ENCODE measurements around the gene RPS4Y2. TPM values are rescaled to one million over a fixed set of nuclear protein-coding genes. Genes with fewer than 3 reads are reported as not detected.

RPS4Y2 gene
- total and polyA plus RNA-seq, 7 donors = not detected

- DNase-seq (no peak), ATAC-seq (no peak)
- H3K4me1 ChIP-seq = no peaks in the 10 kb centered on the region
- TF ChIP-seq, protein P1, sequence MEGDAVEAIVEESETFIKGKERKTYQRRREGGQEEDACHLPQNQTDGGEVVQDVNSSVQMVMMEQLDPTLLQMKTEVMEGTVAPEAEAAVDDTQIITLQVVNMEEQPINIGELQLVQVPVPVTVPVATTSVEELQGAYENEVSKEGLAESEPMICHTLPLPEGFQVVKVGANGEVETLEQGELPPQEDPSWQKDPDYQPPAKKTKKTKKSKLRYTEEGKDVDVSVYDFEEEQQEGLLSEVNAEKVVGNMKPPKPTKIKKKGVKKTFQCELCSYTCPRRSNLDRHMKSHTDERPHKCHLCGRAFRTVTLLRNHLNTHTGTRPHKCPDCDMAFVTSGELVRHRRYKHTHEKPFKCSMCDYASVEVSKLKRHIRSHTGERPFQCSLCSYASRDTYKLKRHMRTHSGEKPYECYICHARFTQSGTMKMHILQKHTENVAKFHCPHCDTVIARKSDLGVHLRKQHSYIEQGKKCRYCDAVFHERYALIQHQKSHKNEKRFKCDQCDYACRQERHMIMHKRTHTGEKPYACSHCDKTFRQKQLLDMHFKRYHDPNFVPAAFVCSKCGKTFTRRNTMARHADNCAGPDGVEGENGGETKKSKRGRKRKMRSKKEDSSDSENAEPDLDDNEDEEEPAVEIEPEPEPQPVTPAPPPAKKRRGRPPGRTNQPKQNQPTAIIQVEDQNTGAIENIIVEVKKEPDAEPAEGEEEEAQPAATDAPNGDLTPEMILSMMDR (IDR thresholded peaks at IDR 0.05) = no peak
- no peak overlapping the region for H3K4me3 ChIP-seq
- no peaks in the 10 kb centered on the region for H3K36me3 ChIP-seq (ENCODE audit: insufficient read depth in 1 of 2, low read depth in 1 of 2)
- no peaks in the 10 kb centered on the region for H3K27me3 ChIP-seq (ENCODE audit: insufficient read depth in 3 of 3, low read length in 2 of 3)
- no peak overlapping the region for H3K27ac ChIP-seq
- 63 to 67% methylated on average over 4 of the region's 4 CpGs; no CpG with 5 or more reads in 1 of the 3 donors for WGBS, 3 donors
- intact Hi-C loops (cut with DNase I) = no loop called here
- no peaks in the 10 kb centered on the region for H3K9me3 ChIP-seq
Measured at GRCh38 chrY:20781408-20781807, 25.5 kb downstream of the RPS4Y2 start.

DNA sequence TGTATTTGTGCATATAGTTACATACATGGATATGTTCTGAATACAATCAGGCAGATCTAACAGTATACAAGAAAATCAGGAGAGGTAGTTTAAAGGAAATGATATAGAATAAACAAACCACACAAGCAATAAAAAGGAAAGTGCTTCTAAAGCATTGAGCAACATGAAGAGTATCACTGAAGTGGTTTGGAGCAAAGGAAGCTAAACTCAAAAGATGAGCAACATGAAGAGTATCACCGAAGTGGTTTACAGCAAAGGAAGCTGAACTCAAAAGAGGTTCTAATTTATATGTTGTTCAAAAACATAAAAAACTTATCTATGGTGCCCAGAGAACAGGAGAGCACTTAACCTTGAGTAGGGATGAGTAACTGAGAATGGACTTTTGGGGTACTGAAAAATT lies 29.1 kb downstream of the RPS4Y2 start:
- Histone ChIP-seq H3K4me1 (no peaks in the 10 kb centered on the region), H3K36me3 (ENCODE audit: insufficient read depth in 1 of 2, low read depth in 1 of 2) (no peaks in the 10 kb centered on the region), H3K27ac (no peak overlapping the region), H3K4me3 (no peak overlapping the region), H3K9me3 (no peaks in the 10 kb centered on the region), H3K27me3 (ENCODE audit: insufficient read depth in 3 of 3, low read length in 2 of 3) (no peaks in the 10 kb centered on the region)
- ATAC-seq (no peak), DNase-seq (no peak)
- TF ChIP-seq, protein P1 (IDR thresholded peaks at IDR 0.05) = no peak
- 57 to 67% methylated on average over 1 of the region's 1 CpG; no CpG with 5 or more reads in 1 of the 3 donors for WGBS, 3 donors
- intact Hi-C loops (cut with DNase I) = no loop called here

DNA sequence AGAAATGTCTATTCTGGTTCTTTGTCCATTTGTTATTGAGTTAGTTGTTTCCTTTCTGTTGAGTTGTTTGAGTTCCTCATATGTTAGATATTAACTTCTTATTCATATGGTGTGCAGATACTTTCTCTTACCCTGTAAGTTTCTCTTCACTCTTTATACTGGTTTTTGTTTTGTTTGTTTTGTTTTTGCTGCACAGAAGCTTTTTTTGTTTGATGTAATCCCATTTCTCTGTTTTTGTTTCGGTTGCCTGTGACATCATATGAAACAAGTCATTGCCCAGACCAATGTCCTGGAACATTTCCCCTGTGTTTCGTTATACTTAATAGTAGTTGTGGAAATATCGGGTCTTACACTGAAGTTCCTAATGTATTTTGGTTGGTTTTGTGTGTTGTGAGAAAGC lies 31.2 kb downstream of the RPS4Y2 start:
- DNase-seq (no peak), ATAC-seq (no peak)
- H3K4me1 ChIP-seq = no peaks in the 10 kb centered on the region
- H3K27me3 ChIP-seq (ENCODE audit: insufficient read depth in 3 of 3, low read length in 2 of 3) = no peaks in the 10 kb centered on the region
- no peak overlapping the region for H3K4me3 ChIP-seq
- 70 to 74% methylated on average over 3 of the region's 3 CpGs; no CpG with 5 or more reads in 1 of the 3 donors for WGBS, 3 donors
- no peaks in the 10 kb centered on the region for H3K9me3 ChIP-seq
- TF ChIP-seq, protein P1 (IDR thresholded peaks at IDR 0.05) = no peak
- no peaks in the 10 kb centered on the region for H3K36me3 ChIP-seq (ENCODE audit: insufficient read depth in 1 of 2, low read depth in 1 of 2)
- intact Hi-C loops (cut with DNase I) = no loop called here
- no peak overlapping the region for H3K27ac ChIP-seq

- H3K27me3 ChIP-seq (ENCODE audit: insufficient read depth in 3 of 3, low read length in 2 of 3) = no peaks in the 10 kb centered on the region
- no peaks in the 10 kb centered on the region for H3K36me3 ChIP-seq (ENCODE audit: insufficient read depth in 1 of 2, low read depth in 1 of 2)
- no peak for DNase-seq
- ATAC-seq = no peak
- no peak overlapping the region for H3K27ac ChIP-seq
- TF ChIP-seq, protein P1 (IDR thresholded peaks at IDR 0.05) = no peak
- no peaks in the 10 kb centered on the region for H3K9me3 ChIP-seq
- WGBS, 3 donors = 77 to 81% methylated on average over 17 to 22 of the region's 22 CpGs; no CpG with 5 or more reads in 1 of the 3 donors
- intact Hi-C loops (cut with DNase I) = no loop called here
- H3K4me3 ChIP-seq = no peak overlapping the region
- no peaks in the 10 kb centered on the region for H3K4me1 ChIP-seq
Measured at GRCh38 chrY:20798351-20799049, 42.6 kb downstream of the RPS4Y2 start.

DNA sequence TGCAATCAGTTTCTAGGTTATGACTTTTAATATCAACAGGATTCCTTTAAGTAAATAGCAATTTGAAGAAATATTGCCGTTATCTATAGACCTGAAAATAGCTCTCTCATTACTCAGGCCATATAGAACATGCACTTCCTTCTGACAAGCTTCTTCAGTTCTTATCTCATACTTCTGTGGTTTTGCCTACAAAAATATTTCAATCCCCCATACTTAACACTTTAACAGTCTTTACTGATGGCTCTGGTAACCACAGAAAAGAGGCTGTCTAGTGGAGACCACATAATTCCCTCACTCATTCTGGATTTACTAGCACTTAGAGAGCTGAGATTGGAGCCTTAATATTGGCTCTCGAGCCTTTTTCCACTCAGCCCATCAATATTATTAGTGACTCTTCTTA lies 46.8 kb downstream of the RPS4Y2 start:
- TF ChIP-seq, protein P1 (IDR thresholded peaks at IDR 0.05) = no peak
- Histone ChIP-seq H3K27me3 (ENCODE audit: insufficient read depth in 3 of 3, low read length in 2 of 3) (no peaks in the 10 kb centered on the region), H3K4me3 (no peak overlapping the region), H3K9me3 (no peaks in the 10 kb centered on the region), H3K4me1 (no peaks in the 10 kb centered on the region), H3K36me3 (ENCODE audit: insufficient read depth in 1 of 2, low read depth in 1 of 2) (no peaks in the 10 kb centered on the region), H3K27ac (no peak overlapping the region)
- intact Hi-C loops (cut with DNase I) = no loop called here
- no peak for DNase-seq
- 53 to 63% methylated on average over 2 of the region's 2 CpGs; no CpG with 5 or more reads in 1 of the 3 donors for WGBS, 3 donors
- ATAC-seq = no peak
